ENCODE results near the gene FTO.

FTO gene

DNA sequence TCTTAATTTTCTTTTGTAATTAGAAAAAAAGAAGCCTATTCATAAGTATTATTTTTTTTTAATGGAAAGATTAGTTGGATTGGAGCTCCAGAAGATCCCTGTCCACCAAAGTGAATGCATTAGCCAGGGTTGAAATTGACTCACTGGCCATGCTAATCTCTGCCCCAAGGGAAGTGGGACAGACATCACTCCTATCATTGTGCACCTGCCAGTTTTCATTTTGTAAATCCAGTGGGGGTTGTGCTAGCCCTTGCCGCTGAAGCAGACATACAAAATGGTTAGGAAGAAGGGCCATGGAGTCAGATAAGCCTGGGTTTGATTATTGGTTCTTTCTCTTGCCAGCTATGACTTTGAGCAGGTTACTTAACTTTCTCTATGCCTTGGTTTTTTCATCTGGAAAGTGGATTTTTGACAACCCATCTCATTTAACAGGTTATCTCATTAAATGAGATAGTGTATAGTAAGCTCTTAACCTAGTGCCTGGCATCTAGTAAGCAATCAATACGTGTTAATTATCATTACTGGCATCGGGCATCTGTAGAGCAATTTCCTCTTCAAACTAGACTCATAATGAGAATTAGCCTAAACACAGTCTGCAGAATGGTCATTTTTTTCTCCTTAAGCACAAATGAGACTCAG lies 365.8 kb downstream of the FTO start:
- TF ChIP-seq, protein P1, sequence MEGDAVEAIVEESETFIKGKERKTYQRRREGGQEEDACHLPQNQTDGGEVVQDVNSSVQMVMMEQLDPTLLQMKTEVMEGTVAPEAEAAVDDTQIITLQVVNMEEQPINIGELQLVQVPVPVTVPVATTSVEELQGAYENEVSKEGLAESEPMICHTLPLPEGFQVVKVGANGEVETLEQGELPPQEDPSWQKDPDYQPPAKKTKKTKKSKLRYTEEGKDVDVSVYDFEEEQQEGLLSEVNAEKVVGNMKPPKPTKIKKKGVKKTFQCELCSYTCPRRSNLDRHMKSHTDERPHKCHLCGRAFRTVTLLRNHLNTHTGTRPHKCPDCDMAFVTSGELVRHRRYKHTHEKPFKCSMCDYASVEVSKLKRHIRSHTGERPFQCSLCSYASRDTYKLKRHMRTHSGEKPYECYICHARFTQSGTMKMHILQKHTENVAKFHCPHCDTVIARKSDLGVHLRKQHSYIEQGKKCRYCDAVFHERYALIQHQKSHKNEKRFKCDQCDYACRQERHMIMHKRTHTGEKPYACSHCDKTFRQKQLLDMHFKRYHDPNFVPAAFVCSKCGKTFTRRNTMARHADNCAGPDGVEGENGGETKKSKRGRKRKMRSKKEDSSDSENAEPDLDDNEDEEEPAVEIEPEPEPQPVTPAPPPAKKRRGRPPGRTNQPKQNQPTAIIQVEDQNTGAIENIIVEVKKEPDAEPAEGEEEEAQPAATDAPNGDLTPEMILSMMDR (IDR thresholded peaks at IDR 0.05; ENCODE audit: control insufficient read depth, extremely low read depth, insufficient read depth), result no peak
- no peak overlapping the region for H3K4me3 ChIP-seq (ENCODE audit: low read depth, low read length)
- no peak for DNase-seq (ENCODE audit: low read depth)

DNA sequence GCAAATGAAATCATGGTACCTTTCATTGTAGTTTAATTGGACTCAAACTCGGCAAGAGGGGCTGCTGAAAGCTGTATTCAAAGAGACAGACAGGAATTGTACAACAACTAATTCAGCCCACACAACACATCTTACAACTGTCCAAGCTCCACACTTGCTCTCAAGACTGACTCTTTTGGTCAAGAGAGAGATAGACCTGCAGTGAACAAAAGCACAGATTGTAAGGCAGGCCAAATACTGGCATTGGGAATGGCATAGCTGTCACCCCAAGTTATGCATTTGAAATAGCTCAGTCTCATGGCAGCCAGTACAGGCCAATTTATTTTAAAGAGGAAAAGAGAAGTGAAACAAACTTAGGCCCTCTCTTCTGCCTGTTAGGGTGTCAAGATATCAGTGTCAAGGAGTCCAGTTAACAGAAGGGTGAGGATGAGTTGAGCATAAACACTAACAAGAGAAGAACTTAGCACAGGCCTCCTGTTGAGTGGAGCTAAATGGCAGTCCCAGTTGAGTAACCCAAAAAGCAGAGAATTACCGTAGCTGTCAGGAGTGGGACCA lies 366.9 kb downstream of the FTO start:
- TF ChIP-seq, protein P1 (IDR thresholded peaks at IDR 0.05; ENCODE audit: control insufficient read depth, extremely low read depth, insufficient read depth), result no peak
- DNase-seq (ENCODE audit: low read depth), result no peak
- no peak overlapping the region for H3K4me3 ChIP-seq (ENCODE audit: low read depth, low read length)

DNA sequence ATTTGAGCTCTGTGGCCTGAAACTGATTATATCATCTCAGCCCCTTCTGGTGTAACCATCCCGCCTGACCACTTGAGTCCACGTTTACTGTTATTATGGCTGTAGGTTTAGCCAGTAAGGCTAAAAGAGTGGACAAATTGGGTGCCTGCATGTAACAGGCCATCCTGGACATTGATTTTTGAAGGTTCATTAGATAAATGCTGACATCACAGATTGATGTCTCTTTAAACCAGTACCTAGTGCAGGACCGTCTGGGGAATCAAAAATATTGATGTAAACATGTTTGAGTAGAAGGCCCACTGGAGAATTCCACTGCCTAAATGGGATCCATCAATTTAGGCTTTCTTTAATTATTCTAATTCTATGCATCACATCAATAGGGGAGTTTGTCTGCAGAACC lies 367.6 kb downstream of the FTO start:
- TF ChIP-seq, protein P1 (IDR thresholded peaks at IDR 0.05; ENCODE audit: control insufficient read depth, extremely low read depth, insufficient read depth), result no peak
- DNase-seq (ENCODE audit: low read depth), result no peak
- H3K4me3 ChIP-seq (ENCODE audit: low read depth, low read length), result no peak overlapping the region

DNA sequence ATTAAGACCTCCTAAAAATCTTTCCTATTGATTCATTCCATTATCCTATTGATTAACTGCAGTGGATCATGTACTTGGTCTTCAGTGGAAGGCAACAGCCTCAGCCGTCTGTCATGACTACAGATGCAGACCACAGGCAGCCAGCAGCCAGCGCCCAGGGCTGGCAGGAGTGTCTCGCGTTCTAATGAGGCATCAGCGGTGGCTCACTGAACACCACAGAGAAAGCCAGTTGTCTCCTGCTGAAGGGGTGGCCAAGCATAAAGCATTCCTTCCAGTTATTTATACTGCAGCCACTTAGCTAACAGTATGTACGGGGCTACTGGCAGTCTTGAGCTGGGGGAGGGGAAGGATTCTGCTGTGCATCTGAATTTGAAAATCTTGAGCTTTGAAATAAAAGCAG lies 368.3 kb downstream of the FTO start:
- TF ChIP-seq, protein P1 (IDR thresholded peaks at IDR 0.05; ENCODE audit: control insufficient read depth, extremely low read depth, insufficient read depth), result no peak
- no peak overlapping the region for H3K4me3 ChIP-seq (ENCODE audit: low read depth, low read length)
- no peak for DNase-seq (ENCODE audit: low read depth)

DNA sequence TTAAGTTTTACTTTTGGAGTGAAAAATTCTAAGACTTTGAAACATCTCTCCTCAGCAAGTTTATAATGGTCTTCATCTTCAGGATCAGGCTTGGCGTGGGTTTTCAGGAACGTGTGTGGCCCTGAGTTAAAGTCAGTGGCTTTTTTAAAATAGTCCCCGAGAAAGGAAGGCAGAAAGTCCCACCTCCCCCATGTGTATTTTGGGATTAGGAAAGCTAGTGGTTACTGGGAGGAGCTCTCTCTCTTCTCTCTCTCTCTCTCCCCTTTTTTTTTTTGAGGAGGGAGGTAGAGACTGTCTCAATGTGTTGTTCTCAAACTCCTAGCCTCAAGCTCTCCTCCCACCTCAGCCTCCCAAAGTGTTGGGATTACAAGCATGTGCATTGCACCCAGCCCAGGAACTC lies 369.4 kb downstream of the FTO start:
- no peak for DNase-seq (ENCODE audit: low read depth)
- TF ChIP-seq, protein P1 (IDR thresholded peaks at IDR 0.05; ENCODE audit: control insufficient read depth, extremely low read depth, insufficient read depth), result no peak
- H3K4me3 ChIP-seq (ENCODE audit: low read depth, low read length), result no peak overlapping the region

DNA sequence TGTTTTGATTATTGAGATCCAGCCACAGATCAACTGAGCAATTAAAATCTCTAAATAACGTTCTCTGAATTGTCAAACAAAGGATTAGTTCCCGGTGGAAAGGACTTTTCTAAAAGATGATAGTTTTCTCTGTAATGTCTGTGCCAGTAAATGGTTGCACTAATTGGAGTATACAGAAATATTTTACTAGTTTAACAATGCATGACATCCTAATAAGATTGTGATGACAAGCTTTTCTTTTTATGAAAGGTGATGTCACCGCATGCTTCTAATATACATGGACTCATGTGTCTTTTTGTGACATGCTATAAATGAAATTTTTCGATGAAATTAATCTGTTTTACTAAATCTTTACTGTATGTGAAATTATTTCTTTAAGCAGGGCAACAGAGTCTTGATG lies 371.5 kb downstream of the FTO start:
- DNase-seq (ENCODE audit: low read depth), result no peak
- no peak overlapping the region for H3K4me3 ChIP-seq (ENCODE audit: low read depth, low read length)
- TF ChIP-seq, protein P1 (IDR thresholded peaks at IDR 0.05; ENCODE audit: control insufficient read depth, extremely low read depth, insufficient read depth), result no peak

DNA sequence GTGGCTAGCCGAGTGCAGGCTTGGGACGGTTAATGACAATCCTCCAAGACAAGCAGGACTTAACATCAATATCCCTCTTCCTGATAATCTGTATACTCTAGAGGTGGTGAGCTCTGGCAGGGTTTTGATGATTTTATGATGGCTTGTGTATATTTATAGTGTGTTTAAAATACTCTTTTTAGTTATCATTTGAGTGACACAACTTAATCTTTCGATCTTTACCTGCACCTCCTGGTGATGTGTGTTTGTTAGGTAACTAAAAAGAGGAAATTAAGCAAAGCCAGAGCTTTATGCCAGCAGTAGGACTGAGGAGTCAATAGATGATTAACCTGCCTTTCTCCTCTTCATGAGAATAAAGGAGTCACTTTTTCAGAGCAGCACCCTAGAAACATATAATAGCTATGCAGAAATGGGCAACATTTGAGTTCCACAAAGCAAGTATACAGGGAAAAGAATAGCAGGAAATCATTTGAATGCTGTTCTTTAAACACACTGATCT lies 372.1 kb downstream of the FTO start:
- peak; percentile 87 for DNase-seq (ENCODE audit: low read depth)
- TF ChIP-seq, protein P1 (IDR thresholded peaks at IDR 0.05; ENCODE audit: control insufficient read depth, extremely low read depth, insufficient read depth), result no peak
- no peak overlapping the region for H3K4me3 ChIP-seq (ENCODE audit: low read depth, low read length)
